Panc1 (cell line): Measurements from ENCODE around the gene ABCG1. TPM values are rescaled to one million over a fixed set of nuclear protein-coding genes. Genes with fewer than 3 reads are reported as not detected.

ENCODE experiments used
- ATAC-seq: fragments of 200-7000 bp; cut with Tn5 transposase; 2 replicates; pipeline ENCODE4 v1.9.1; 2020; ENCODE audit warnings: mild to moderate bottlenecking, moderate library complexity
- BruUV-seq: library from RNA; stranded (reverse); fragments of 400-500 nt; replicated peaks from 2 replicates; lab custom pipeline; 2021; lab: Mats Ljungman, UMichigan
- CTCF ChIA-PET: fragments of 300-600 bp; sonication (Branson Sonifier 250); formaldehyde crosslinking; loops from one replicate; lab custom pipeline; 2022; ENCODE audit warnings: antibody characterized with exemption; lab: Charles Lee
- POLR2A ChIA-PET: fragments of 300-600 bp; sonication (Branson Sonifier 250); formaldehyde crosslinking; loops from one replicate; lab custom pipeline; 2022; ENCODE audit warnings: antibody characterized with exemption; lab: Charles Lee
- DNase-seq: peaks from one replicate; pipeline ENCODE4 v3.0.0-alpha.2; 2010; ENCODE audit warnings: low read depth, low spot score
- H3K27ac ChIP-seq: 2 replicates; pipeline ENCODE4 v1.5.1; 2011; ENCODE audit warnings: mild to moderate bottlenecking, low read length, inconsistent platforms
- H3K27me3 ChIP-seq: fragments of 200-500 bp; sonication (Bioruptor generic); 2 replicates; pipeline ENCODE4 v1.6.0; 2014; ENCODE audit warnings: low read length, inconsistent platforms; ENCODE audit not compliant: control insufficient read depth, insufficient read depth
- H3K36me3 ChIP-seq: fragments of 200-500 bp; sonication (Bioruptor generic); 2 replicates; pipeline ENCODE4 v1.5.1; 2014; ENCODE audit warnings: inconsistent platforms, mild to moderate bottlenecking, low read length, moderate library complexity; ENCODE audit not compliant: control insufficient read depth, insufficient read depth
- H3K4me1 ChIP-seq: 2 replicates; pipeline ENCODE4 v1.5.1; 2011; ENCODE audit warnings: inconsistent platforms, mild to moderate bottlenecking, low read length, moderate library complexity; ENCODE audit not compliant: control insufficient read depth, insufficient read depth
- H3K4me3 ChIP-seq, 2 experiments: 2 replicates each; pipeline ENCODE4 v1.5.1; 2011 to 2012; ENCODE audit warnings: low read depth in 2 of 2, low read length in 2 of 2, mild to moderate bottlenecking in 2 of 2, inconsistent platforms in 1 of 2, moderate library complexity in 1 of 2
- H3K9me3 ChIP-seq: fragments of 200-500 bp; sonication (Bioruptor generic); 2 replicates; pipeline ENCODE4 v1.5.1; 2014; ENCODE audit warnings: low read depth, mild to moderate bottlenecking, inconsistent platforms, low read length, moderate library complexity; ENCODE audit not compliant: control insufficient read depth, insufficient read depth
- POLR2AphosphoS5 ChIP-seq: IDR thresholded peaks from 2 replicates; pipeline ENCODE4 v1.6.1; 2012; ENCODE audit warnings: mild to moderate bottlenecking, low read depth, low read length, moderate library complexity
- SIN3A ChIP-seq: IDR thresholded peaks from 2 replicates; pipeline ENCODE4 v1.6.1; 2012; ENCODE audit warnings: low read depth, mild to moderate bottlenecking, low read length, moderate library complexity, borderline replicate concordance; ENCODE audit not compliant: insufficient read depth
- TCF7L2 ChIP-seq: IDR thresholded peaks from 2 replicates; pipeline ENCODE4 v1.6.1; 2011; ENCODE audit warnings: mild to moderate bottlenecking, low read depth, low read length, inconsistent platforms
- in situ Hi-C: cut with HindIII; loops from 2 replicates; pipeline ENCODE4 v1.10.0; 2016; ENCODE audit warnings: low sequenced_read_pairs, low pct_unique_long_range_greater_than_20kb
- intact Hi-C: fragments of 100-400 bp; cut with micrococcal nuclease; formaldehyde crosslinking; loops from one replicate; pipeline ENCODE4 v1.10.0; 2022; ENCODE audit not compliant: unreplicated experiment
- total RNA-seq: library from RNA; stranded (reverse); gene quantifications from one replicate; pipeline ENCODE4 v1.2.1, GENCODE V29; 2021; ENCODE audit not compliant: unreplicated experiment
- TF ChIP-seq, protein P1 (sequence below): fragments of 450-650 bp; IDR thresholded peaks from 2 replicates; pipeline ENCODE4 v1.5.1; 2017; ENCODE audit warnings: mild to moderate bottlenecking
- TF ChIP-seq, protein P2 (sequence below), 2 experiments: IDR thresholded peaks; 2 replicates each; pipeline ENCODE4 v1.6.1; 2011 to 2012; ENCODE audit warnings: low read depth in 2 of 2, control low read depth in 1 of 2, low read length in 1 of 2, mild to moderate bottlenecking in 1 of 2, moderate library complexity in 1 of 2; ENCODE audit not compliant: insufficient read depth in 1 of 2

The ABCG1 gene
- total RNA-seq, 1 experiment from 2014 or later: 0.80 TPM

DNA sequence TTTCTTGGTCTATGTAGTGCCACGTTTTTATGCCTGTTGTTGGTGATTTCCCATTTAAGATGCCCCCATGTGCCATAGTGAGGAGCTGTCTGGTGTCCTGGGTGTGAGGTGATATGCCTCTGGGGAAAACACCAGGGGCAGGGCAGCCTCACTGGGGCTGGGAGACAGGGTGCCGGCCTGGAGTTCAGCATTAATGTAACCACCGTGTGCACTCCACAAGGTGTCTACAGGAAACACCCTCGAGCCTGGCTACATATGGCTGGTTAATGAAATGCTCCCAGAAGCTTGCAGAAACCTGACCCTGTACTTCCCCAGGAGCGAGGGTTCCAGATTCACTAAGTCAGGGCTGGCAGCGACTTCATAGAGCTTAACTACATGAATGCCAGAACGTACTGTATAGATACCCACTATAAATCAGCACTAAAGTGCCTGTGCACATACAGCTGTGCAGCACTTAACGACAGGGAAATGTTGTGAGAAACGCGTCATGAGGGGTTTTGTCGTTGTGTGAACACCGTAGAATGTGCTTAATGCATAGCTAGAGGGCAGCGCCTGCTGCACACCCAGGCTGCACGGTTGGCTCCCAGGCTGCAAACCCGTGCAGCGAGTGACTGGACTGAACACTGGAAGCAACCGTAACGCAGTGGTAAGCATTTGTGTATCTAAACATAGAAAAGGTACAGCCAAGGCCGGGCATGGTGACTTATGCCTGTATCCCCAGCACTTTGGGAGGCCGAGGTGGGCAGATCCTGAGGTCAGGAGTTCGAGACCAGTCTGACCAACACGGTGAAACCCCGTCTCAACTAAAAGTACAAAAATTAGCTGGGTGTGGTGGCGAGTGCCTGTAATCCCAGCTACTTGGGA lies 121.5 kb downstream of the ABCG1 start:
- no peak for DNase-seq
- no peaks in the 10 kb centered on the region for H3K4me1 ChIP-seq
- no peak overlapping the region for H3K4me3 ChIP-seq
- no TSS peak for BruUV-seq
- TF ChIP-seq TCF7L2 (no peak), POLR2AphosphoS5 (no peak), SIN3A (no peak)
- TF ChIP-seq, protein P1, sequence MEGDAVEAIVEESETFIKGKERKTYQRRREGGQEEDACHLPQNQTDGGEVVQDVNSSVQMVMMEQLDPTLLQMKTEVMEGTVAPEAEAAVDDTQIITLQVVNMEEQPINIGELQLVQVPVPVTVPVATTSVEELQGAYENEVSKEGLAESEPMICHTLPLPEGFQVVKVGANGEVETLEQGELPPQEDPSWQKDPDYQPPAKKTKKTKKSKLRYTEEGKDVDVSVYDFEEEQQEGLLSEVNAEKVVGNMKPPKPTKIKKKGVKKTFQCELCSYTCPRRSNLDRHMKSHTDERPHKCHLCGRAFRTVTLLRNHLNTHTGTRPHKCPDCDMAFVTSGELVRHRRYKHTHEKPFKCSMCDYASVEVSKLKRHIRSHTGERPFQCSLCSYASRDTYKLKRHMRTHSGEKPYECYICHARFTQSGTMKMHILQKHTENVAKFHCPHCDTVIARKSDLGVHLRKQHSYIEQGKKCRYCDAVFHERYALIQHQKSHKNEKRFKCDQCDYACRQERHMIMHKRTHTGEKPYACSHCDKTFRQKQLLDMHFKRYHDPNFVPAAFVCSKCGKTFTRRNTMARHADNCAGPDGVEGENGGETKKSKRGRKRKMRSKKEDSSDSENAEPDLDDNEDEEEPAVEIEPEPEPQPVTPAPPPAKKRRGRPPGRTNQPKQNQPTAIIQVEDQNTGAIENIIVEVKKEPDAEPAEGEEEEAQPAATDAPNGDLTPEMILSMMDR: no peak
- TF ChIP-seq, protein P2, sequence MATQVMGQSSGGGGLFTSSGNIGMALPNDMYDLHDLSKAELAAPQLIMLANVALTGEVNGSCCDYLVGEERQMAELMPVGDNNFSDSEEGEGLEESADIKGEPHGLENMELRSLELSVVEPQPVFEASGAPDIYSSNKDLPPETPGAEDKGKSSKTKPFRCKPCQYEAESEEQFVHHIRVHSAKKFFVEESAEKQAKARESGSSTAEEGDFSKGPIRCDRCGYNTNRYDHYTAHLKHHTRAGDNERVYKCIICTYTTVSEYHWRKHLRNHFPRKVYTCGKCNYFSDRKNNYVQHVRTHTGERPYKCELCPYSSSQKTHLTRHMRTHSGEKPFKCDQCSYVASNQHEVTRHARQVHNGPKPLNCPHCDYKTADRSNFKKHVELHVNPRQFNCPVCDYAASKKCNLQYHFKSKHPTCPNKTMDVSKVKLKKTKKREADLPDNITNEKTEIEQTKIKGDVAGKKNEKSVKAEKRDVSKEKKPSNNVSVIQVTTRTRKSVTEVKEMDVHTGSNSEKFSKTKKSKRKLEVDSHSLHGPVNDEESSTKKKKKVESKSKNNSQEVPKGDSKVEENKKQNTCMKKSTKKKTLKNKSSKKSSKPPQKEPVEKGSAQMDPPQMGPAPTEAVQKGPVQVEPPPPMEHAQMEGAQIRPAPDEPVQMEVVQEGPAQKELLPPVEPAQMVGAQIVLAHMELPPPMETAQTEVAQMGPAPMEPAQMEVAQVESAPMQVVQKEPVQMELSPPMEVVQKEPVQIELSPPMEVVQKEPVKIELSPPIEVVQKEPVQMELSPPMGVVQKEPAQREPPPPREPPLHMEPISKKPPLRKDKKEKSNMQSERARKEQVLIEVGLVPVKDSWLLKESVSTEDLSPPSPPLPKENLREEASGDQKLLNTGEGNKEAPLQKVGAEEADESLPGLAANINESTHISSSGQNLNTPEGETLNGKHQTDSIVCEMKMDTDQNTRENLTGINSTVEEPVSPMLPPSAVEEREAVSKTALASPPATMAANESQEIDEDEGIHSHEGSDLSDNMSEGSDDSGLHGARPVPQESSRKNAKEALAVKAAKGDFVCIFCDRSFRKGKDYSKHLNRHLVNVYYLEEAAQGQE (IDR thresholded peaks at IDR 0.05; ENCODE audit: insufficient read depth in 1 of 2, low read depth in 2 of 2, low read length in 1 of 2): no peak
- ChIA-PET POLR2A (no interaction called here), CTCF (no interaction called here)
- H3K36me3 ChIP-seq: no peaks in the 10 kb centered on the region
- H3K27me3 ChIP-seq: no peaks in the 10 kb centered on the region
- in situ Hi-C loops (no loop called here), intact Hi-C loops (no loop called here)
- no peak overlapping the region for H3K27ac ChIP-seq
- ATAC-seq: peak; percentile 17; the same call in 1 of the 2 replicates
- no peaks in the 10 kb centered on the region for H3K9me3 ChIP-seq

GRCh38 chr21:42341776-42342542 lies 123.0 kb downstream of the ABCG1 start:
- Histone ChIP-seq H3K27ac (no peak overlapping the region), H3K9me3 (no peaks in the 10 kb centered on the region), H3K27me3 (no peaks in the 10 kb centered on the region), H3K4me1 (no peaks in the 10 kb centered on the region), H3K4me3 (no peak overlapping the region), H3K36me3 (no peaks in the 10 kb centered on the region)
- ChIA-PET POLR2A (no interaction called here), CTCF (no interaction called here)
- intact Hi-C loops (no loop called here), in situ Hi-C loops (no loop called here)
- no peak for ATAC-seq
- TF ChIP-seq, protein P2 (IDR thresholded peaks at IDR 0.05; ENCODE audit: insufficient read depth in 1 of 2, low read depth in 2 of 2, low read length in 1 of 2): no peak
- no peak for TF ChIP-seq POLR2AphosphoS5
- TF ChIP-seq, protein P1: no peak
- BruUV-seq: no TSS peak
- no peak for DNase-seq
